GM12874 (cell line): ENCODE results near the gene KLHDC4.
A peak's percentile ranks its signal among the peaks of the same experiment; 100 is the strongest.

Experiments used
- CTCF ChIP-seq: IDR thresholded peaks from 2 replicates; pipeline ENCODE4 v1.5.1; 2011; ENCODE audit warnings: low read depth, mild to moderate bottlenecking, control low read depth, low read length, moderate library complexity; ENCODE audit not compliant: insufficient read depth

Gene KLHDC4

GRCh38 chr16:87694441-87695125 is 71.2 kb downstream of the KLHDC4 start:
- no peak for TF ChIP-seq CTCF

- no peak for TF ChIP-seq CTCF
Observed at GRCh38 chr16:87693827-87694226, 72.0 kb downstream of the KLHDC4 start.

GRCh38 chr16:87692756-87693155 is 73.0 kb downstream of the KLHDC4 start:
- TF ChIP-seq CTCF: 0 out of 2 replicates have a peak, but pooled peaks have one; percentile 7

- no peak for TF ChIP-seq CTCF
Observed at GRCh38 chr16:87692176-87692575, 73.6 kb downstream of the KLHDC4 start.

GRCh38 chr16:87691686-87692079 is 74.1 kb downstream of the KLHDC4 start:
- TF ChIP-seq CTCF: no peak

- no peak for TF ChIP-seq CTCF
Observed at GRCh38 chr16:87690911-87691685, 74.7 kb downstream of the KLHDC4 start.

- no peak for TF ChIP-seq CTCF
Observed at GRCh38 chr16:87689956-87690465, 75.8 kb downstream of the KLHDC4 start.
